T-cell (primary cell): Measurements from ENCODE around the gene LSM7. TPM values are rescaled to one million over a fixed set of nuclear protein-coding genes. Genes with fewer than 3 reads are reported as not detected.

Experiments used
- ATAC-seq, 4 experiments: fragments of 200-7000 bp in 3 of 4; fragments of 150-1000 bp in 1 of 4; cut with Tn5 transposase; replicated peaks in 1 of 4; 1 replicate in 3 of 4; 2 replicates in 1 of 4; pipeline ENCODE4 v1.10.0; 2021; ENCODE audit warnings: moderate library complexity in 3 of 4, mild to moderate bottlenecking in 2 of 4, moderate number of reproducible peaks in 1 of 4
- CTCF ChIA-PET, 2 donors: fragments of 300-600 bp; sonication (Branson Sonifier 250); formaldehyde crosslinking; loops; one replicate each; lab custom pipeline; 2022; ENCODE audit warnings: antibody characterized with exemption in 2 of 2; lab: Charles Lee
- POLR2A ChIA-PET, 2 donors: fragments of 300-600 bp; sonication (Branson Sonifier 250); formaldehyde crosslinking; loops; one replicate each; lab custom pipeline; 2022; ENCODE audit warnings: antibody characterized with exemption in 2 of 2; lab: Charles Lee
- DNase-seq, 35 experiments: peaks; one replicate each; pipeline versions ENCODE4 v3.0.0 to v3.0.0-alpha.2; 2013 to 2023
- H3K27ac ChIP-seq: one replicate; pipeline ENCODE4 v1.5.1; 2013; ENCODE audit warnings: low read length
- H3K27me3 ChIP-seq, 2 experiments: replicated peaks in 1 of 2; 1 replicate in 1 of 2; 2 replicates in 1 of 2; pipeline versions ENCODE4 v1.6.1 to v1.7.0; 2013; ENCODE audit warnings: low read length in 1 of 2, mixed read lengths in 1 of 2; ENCODE audit not compliant: control insufficient read depth in 2 of 2, insufficient read depth in 2 of 2; ENCODE audit errors: extremely low read depth in 1 of 2
- H3K36me3 ChIP-seq, 2 donors: 1 replicate in 1 of 2; 2 replicates in 1 of 2; pipeline versions ENCODE4 v1.6.1 to v1.7.0; 2013; ENCODE audit warnings: low read length in 1 of 2; ENCODE audit not compliant: control insufficient read depth in 2 of 2, insufficient read depth in 1 of 2; ENCODE audit errors: extremely low read depth in 1 of 2
- H3K4me1 ChIP-seq, 2 experiments: 1 replicate in 1 of 2; 2 replicates in 1 of 2; pipeline versions ENCODE4 v1.6.1 to v1.7.0; 2013; ENCODE audit warnings: low read length in 2 of 2, mixed read lengths in 1 of 2; ENCODE audit not compliant: insufficient read depth in 2 of 2, control insufficient read depth in 1 of 2; ENCODE audit errors: extremely low read depth in 1 of 2
- H3K4me3 ChIP-seq, 2 donors: 1 replicate in 1 of 2; 2 replicates in 1 of 2; pipeline versions ENCODE4 v1.5.1 to v1.7.0; 2013; ENCODE audit warnings: mild to moderate bottlenecking in 2 of 2, low read length in 1 of 2, moderate library complexity in 1 of 2; ENCODE audit not compliant: control insufficient read depth in 1 of 2; ENCODE audit errors: extremely low read depth in 1 of 2
- H3K9me3 ChIP-seq: 2 replicates; pipeline ENCODE4 v1.7.0; 2013
- H3K27ac Mint-ChIP-seq, 2 donors: one replicate each; pipeline ENCODE4 v1.8.0; 2020 to 2021; ENCODE audit warnings: mild to moderate bottlenecking in 2 of 2, mixed read lengths in 2 of 2
- H3K27me3 Mint-ChIP-seq, 2 donors: one replicate each; pipeline ENCODE4 v1.8.0; 2021 to 2022; ENCODE audit warnings: mixed read lengths in 2 of 2
- H3K36me3 Mint-ChIP-seq: one replicate; pipeline ENCODE4 v1.8.0; 2021; ENCODE audit warnings: mixed read lengths
- H3K4me1 Mint-ChIP-seq, 3 donors: one replicate each; pipeline ENCODE4 v1.8.0; 2020 to 2022; ENCODE audit warnings: mixed read lengths in 3 of 3, mild to moderate bottlenecking in 1 of 3
- H3K4me3 Mint-ChIP-seq, 3 donors: one replicate each; pipeline ENCODE4 v1.8.0; 2020 to 2022; ENCODE audit warnings: mild to moderate bottlenecking in 3 of 3, mixed read lengths in 3 of 3, moderate library complexity in 3 of 3
- H3K9me3 Mint-ChIP-seq, 3 donors: one replicate each; pipeline ENCODE4 v1.8.0; 2020 to 2022; ENCODE audit warnings: mixed read lengths in 3 of 3
- WGBS: methylation state at CpG from one replicate; pipeline ENCODE4 v1.1.5; 2013; ENCODE audit warnings: missing lambda C conversion rate; ENCODE audit not compliant: insufficient coverage; 5-methylcytosine and 5-hydroxymethylcytosine counted together
- total RNA-seq, 35 experiments: library from RNA in 6 of 35; stranded (reverse) in 6 of 35; fragments of 120-200 nt in 1 of 35; gene quantifications; one replicate each; pipeline versions ENCODE4 v1.2.1 to v1.2.4 and lab custom pipeline; 2013 to 2026

Gene LSM7
- total RNA-seq, 5 donors from 2014 or later (not counting 1 experiment from before 2014, with no cell fraction given), result 86.7 to 127 (median 107) TPM

- H3K27ac Mint-ChIP-seq, result no peak overlapping the region
- ChIA-PET POLR2A (no interaction called here), CTCF (no interaction called here)
- Histone ChIP-seq H3K27me3 (peaks cover 0 to 16% of the 10 kb centered on the region in 2 experiments), H3K27ac (no peak overlapping the region), H3K9me3 (no peaks in the 10 kb centered on the region), H3K4me3 (no peak overlapping the region), H3K36me3 (peaks cover 9 to 14% of the 10 kb centered on the region in 2 donors), H3K4me1 (peaks cover 0 to 4% of the 10 kb centered on the region in 2 experiments)
- no peaks in the 10 kb centered on the region for H3K36me3 Mint-ChIP-seq
- peaks cover 0 to 4% (median 4%) of the 10 kb centered on the region in 3 donors for H3K4me1 Mint-ChIP-seq
- H3K27me3 Mint-ChIP-seq, result peaks cover 6% of the 10 kb centered on the region in 2 donors
- DNase-seq (no peak), ATAC-seq (no peak)
- H3K9me3 Mint-ChIP-seq, result no peaks in the 10 kb centered on the region
- 96% methylated on average over 18 of the region's 21 CpGs for WGBS
- H3K4me3 Mint-ChIP-seq, result no peak overlapping the region
These were observed 27.8 kb upstream of the LSM7 start for GRCh38 chr19:2356036-2356646.

DNA sequence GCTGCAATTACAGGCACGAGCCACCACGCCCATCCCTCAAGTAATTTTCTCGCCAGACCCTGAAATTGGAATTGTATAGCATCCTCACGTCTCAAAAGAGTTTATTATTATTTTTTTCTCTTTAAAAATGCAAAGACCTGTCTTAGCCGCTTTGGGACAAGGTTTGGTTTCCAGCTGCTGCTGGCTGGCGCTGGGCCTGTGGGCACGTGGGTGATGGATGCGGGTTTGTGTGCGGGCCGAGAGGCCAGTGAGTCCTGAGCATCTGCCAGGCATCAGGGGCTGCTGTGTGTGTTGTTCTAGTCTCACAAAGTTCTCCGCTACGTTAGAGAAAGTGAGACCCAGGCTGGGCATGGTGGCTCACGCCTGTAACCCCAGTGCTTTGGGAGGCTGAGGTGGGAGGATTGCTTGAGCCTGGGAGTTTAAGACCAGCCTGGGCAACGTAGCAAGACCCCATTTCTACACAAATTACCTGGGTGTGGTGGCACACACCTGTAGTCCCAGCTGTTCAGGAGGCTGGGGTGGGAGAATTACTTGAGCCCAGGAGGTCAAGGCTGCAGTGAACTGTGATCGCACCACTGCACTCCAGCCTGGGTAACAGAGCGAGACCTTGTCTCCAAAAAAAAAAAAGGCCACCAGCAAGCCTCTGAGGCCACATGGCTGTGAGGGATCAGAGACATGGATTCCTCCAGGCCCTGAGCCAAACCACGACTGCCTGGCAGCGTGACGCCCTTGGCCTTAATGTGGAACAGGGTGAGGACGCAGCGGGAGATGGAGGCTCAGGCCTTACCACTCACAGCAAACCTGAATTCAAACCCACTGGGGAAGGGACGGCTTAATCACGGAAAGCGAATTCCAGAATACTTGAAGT lies 27.0 kb upstream of the LSM7 start:
- no peak overlapping the region for H3K4me3 ChIP-seq
- H3K27ac ChIP-seq, result no peak overlapping the region
- Mint-ChIP-seq H3K9me3 (no peaks in the 10 kb centered on the region), H3K27ac (no peak overlapping the region), H3K36me3 (no peaks in the 10 kb centered on the region), H3K27me3 (peaks cover 1 to 2% of the 10 kb centered on the region in 2 donors), H3K4me3 (no peak overlapping the region), H3K4me1 (peaks cover 0 to 1% (median 1%) of the 10 kb centered on the region in 3 donors)
- CTCF ChIA-PET, result no interaction called here
- H3K27me3 ChIP-seq, result peaks cover 0 to 10% of the 10 kb centered on the region in 2 experiments
- ATAC-seq (no peak), DNase-seq (no peak)
- WGBS, result 94% methylated on average over 18 of the region's 24 CpGs
- no peaks in the 10 kb centered on the region for H3K9me3 ChIP-seq
- peaks cover 14 to 16% of the 10 kb centered on the region in 2 donors for H3K36me3 ChIP-seq
- POLR2A ChIA-PET, result no interaction called here
- H3K4me1 ChIP-seq, result peaks cover 0 to 3% of the 10 kb centered on the region in 2 experiments

DNA sequence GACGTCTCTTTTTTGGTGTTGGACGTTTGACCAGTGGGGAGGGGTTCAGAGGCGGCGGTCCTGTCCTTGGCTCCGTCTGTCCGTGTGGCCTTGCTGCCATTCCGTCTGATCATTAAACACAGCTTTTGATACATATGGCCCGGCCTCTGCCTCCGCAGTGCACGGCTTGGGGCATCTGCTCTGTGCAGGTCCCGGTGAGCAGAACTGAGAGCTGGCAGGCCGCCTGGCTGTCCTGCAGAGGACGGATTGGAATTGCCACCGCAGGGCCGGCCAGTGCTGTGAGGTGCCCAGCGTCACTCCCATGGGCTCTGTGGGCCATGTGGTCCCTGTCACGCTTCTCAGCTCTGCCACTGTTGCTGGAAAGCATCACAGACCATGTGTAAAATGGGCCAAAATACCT lies 26.3 kb upstream of the LSM7 start:
- H3K9me3 ChIP-seq, result no peaks in the 10 kb centered on the region
- Mint-ChIP-seq H3K27ac (no peak overlapping the region), H3K36me3 (no peaks in the 10 kb centered on the region), H3K9me3 (no peaks in the 10 kb centered on the region), H3K27me3 (no peaks in the 10 kb centered on the region), H3K4me1 (no peaks in the 10 kb centered on the region), H3K4me3 (no peak overlapping the region)
- peaks cover 14 to 17% of the 10 kb centered on the region in 2 donors for H3K36me3 ChIP-seq
- peaks cover 0 to 4% of the 10 kb centered on the region in 2 experiments for H3K27me3 ChIP-seq
- H3K4me1 ChIP-seq, result no peaks in the 10 kb centered on the region
- POLR2A ChIA-PET, result no interaction called here
- H3K27ac ChIP-seq, result no peak overlapping the region
- DNase-seq (no peak), ATAC-seq (no peak)
- WGBS, result 97% methylated on average over 15 of the region's 17 CpGs
- no peak overlapping the region for H3K4me3 ChIP-seq
- CTCF ChIA-PET, result no interaction called here

DNA sequence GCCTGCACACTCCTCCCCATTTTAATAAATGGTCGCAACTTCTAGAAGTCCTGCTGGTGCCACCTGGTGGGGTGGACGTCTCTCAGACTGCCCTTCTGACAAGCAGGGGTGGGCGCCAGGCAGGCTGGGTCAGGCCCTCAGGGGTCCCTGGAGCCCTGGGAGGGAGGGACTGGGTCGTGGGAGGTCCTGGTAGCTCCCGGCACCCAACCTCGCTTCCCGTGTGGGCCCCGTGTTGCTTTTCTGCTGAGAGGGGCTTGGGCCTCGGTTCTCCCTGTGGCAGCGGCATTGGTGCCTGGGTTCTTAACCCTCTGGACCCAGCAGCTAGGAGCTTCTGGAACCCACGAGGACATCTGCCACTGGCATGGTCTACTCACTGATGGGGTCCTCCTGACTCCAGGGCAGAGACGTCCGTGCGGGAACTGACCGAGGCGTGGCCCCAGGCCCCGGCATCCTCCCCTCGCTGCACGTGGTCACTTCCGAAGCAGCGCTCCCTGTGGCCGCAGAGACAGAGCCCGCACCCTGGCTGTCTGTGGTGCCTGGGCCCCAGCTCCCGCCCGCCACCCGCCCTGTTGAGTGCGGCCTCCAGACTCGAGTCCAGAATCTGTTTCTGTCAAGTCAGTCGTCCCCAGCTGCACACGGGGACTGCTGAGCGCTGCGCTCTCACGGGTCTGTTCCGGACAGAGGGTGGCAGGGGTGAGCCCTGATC lies 25.7 kb upstream of the LSM7 start:
- Mint-ChIP-seq H3K4me1 (no peaks in the 10 kb centered on the region), H3K27ac (no peak overlapping the region), H3K27me3 (no peaks in the 10 kb centered on the region), H3K4me3 (no peak overlapping the region), H3K36me3 (no peaks in the 10 kb centered on the region), H3K9me3 (no peaks in the 10 kb centered on the region)
- ChIA-PET CTCF (no interaction called here), POLR2A (no interaction called here)
- Histone ChIP-seq H3K27me3 (no peaks in the 10 kb centered on the region), H3K36me3 (peaks cover 14 to 17% of the 10 kb centered on the region in 2 donors), H3K4me1 (no peaks in the 10 kb centered on the region), H3K4me3 (no peak overlapping the region), H3K9me3 (no peaks in the 10 kb centered on the region), H3K27ac (no peak overlapping the region)
- 96% methylated on average over 25 of the region's 34 CpGs for WGBS
- DNase-seq, result no peak
- ATAC-seq, result no peak

DNA sequence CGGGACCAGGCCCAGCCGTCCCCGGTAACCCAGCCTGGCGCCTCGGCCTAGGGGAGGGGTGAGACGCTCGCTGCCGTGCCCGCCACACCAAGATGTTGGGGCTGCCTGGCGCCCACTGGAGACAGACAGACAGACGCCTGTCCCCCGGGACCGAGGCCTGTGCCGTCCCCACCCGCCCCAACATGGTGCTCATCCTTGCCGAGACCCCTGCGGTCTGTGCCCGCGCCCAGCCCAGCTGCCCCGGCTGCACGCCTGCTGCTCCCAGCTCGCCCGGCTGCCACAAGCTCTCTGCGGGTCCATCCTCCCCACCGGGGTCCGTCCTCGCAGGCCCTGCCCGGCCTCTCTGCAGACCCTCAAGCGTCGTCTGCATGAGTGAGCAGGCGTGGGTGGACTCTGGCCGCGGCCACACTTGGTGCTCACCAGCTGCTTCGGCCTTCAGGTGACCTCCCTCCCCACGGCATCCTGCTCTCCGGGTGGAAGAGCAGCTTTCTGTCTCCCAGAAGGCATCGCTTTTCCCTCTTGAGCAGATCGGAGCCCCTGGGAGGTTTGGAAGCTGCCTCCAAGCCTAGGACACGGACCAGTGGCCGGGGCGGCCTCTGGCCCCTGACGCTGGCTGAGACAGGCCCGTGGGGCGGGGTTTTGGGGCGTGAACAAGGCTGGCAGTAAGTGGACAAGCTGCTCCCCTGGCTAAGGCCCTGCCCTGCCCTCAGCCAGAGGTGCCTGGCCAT lies 24.9 kb upstream of the LSM7 start:
- no peaks in the 10 kb centered on the region for H3K4me1 Mint-ChIP-seq
- H3K27me3 Mint-ChIP-seq, result no peaks in the 10 kb centered on the region
- 95% methylated on average over 44 of the region's 45 CpGs for WGBS
- H3K27ac Mint-ChIP-seq, result no peak overlapping the region
- H3K36me3 Mint-ChIP-seq, result no peaks in the 10 kb centered on the region
- no peak overlapping the region for H3K4me3 ChIP-seq
- H3K9me3 Mint-ChIP-seq, result no peaks in the 10 kb centered on the region
- no peak overlapping the region for H3K27ac ChIP-seq
- no peaks in the 10 kb centered on the region for H3K27me3 ChIP-seq
- H3K9me3 ChIP-seq, result no peaks in the 10 kb centered on the region
- POLR2A ChIA-PET, result no interaction called here
- no peaks in the 10 kb centered on the region for H3K4me1 ChIP-seq
- no peak overlapping the region for H3K4me3 Mint-ChIP-seq
- H3K36me3 ChIP-seq, result peaks cover 17% of the 10 kb centered on the region in 2 donors
- CTCF ChIA-PET, result no interaction called here
- ATAC-seq (no peak), DNase-seq (no peak)

GRCh38 chr19:2352121-2352520 lies 23.7 kb upstream of the LSM7 start:
- Histone ChIP-seq H3K36me3 (peaks cover 17% of the 10 kb centered on the region in 2 donors), H3K27ac (no peak overlapping the region), H3K9me3 (no peaks in the 10 kb centered on the region), H3K27me3 (no peaks in the 10 kb centered on the region), H3K4me1 (no peaks in the 10 kb centered on the region), H3K4me3 (no peak overlapping the region)
- Mint-ChIP-seq H3K4me3 (no peak overlapping the region), H3K9me3 (no peaks in the 10 kb centered on the region), H3K36me3 (no peaks in the 10 kb centered on the region), H3K4me1 (no peaks in the 10 kb centered on the region), H3K27ac (no peak overlapping the region), H3K27me3 (no peaks in the 10 kb centered on the region)
- no peak for DNase-seq
- no peak for ATAC-seq
- WGBS, result 95% methylated on average over 21 of the region's 24 CpGs
- ChIA-PET POLR2A (no interaction called here), CTCF (no interaction called here)
